Thyroid gland (tissue), 4 donors: ENCODE results near the gene MPPED1. TPM values are rescaled to one million over a fixed set of nuclear protein-coding genes. Genes with fewer than 3 reads are reported as not detected.

Source experiments
- DNase-seq, 2 donors: peaks; one replicate each; pipeline ENCODE4 v3.0.0-alpha.2; 2019
- H3K27ac ChIP-seq, 3 donors: fragments of 200-600 bp; sonication (generic); 1 replicate in 2 of 3; 2 replicates in 1 of 3; pipeline ENCODE4 v1.5.1; 2016 to 2019; ENCODE audit warnings: mild to moderate bottlenecking in 1 of 3, moderate library complexity in 1 of 3
- H3K27me3 ChIP-seq: fragments of 200-600 bp; sonication (generic); one replicate; pipeline ENCODE4 v1.5.1; 2019
- H3K36me3 ChIP-seq, 2 donors: fragments of 200-600 bp; sonication (generic); one replicate each; pipeline ENCODE4 v1.5.1; 2016 to 2019
- H3K4me1 ChIP-seq, 2 donors: fragments of 200-600 bp; sonication (generic); one replicate each; pipeline ENCODE4 v1.5.1; 2017 to 2019
- H3K4me3 ChIP-seq, 3 donors: fragments of 200-600 bp; sonication (generic); replicated peaks in 1 of 3; 1 replicate in 2 of 3; 2 replicates in 1 of 3; pipeline ENCODE4 v1.5.1; 2016; ENCODE audit warnings: mild to moderate bottlenecking in 1 of 3
- H3K9me3 ChIP-seq: fragments of 200-600 bp; sonication (generic); one replicate; pipeline ENCODE4 v1.5.1; 2017
- CTCF ChIP-seq, 6 experiments: fragments of 200-600 bp in 3 of 6; fragments of 450-650 bp in 3 of 6; sonication (generic) in 3 of 6; IDR thresholded peaks; one replicate each; pipeline ENCODE4 v1.5.1; 2016 to 2019; ENCODE audit warnings: antibody characterized with exemption in 6 of 6, mild to moderate bottlenecking in 2 of 6, inconsistent platforms in 1 of 6, moderate library complexity in 1 of 6
- POLR2A ChIP-seq, 2 donors: fragments of 450-650 bp; IDR thresholded peaks; one replicate each; pipeline ENCODE4 v1.6.1; 2017; ENCODE audit warnings: antibody characterized with exemption in 2 of 2, mild to moderate bottlenecking in 2 of 2, moderate library complexity in 1 of 2
- WGBS, 2 donors: methylation state at CpG; one replicate each; pipeline ENCODE4 v1.1.5; 2017; 5-methylcytosine and 5-hydroxymethylcytosine counted together
- intact Hi-C: fragments of 100-400 bp; cut with DNase I; formaldehyde crosslinking; loops from one replicate; pipeline ENCODE4 v1.15.1; 2023
- total RNA-seq, 4 donors: library from RNA; depleted of rRNA; stranded (reverse); fragments of >200 nt; gene quantifications; one replicate each; pipeline ENCODE4 v1.2.3, GENCODE V29; 2016

The MPPED1 gene
- total RNA-seq, 4 donors from 2014 or later: not detected

GRCh38 chr22:43533656-43534428, 122.0 kb downstream of the MPPED1 start:
- no peaks in the 10 kb centered on the region for H3K27me3 ChIP-seq
- 93% methylated on average over 10 of the region's 10 CpGs for WGBS, 2 donors
- no peak for DNase-seq
- intact Hi-C loops: no loop called here
- no peaks in the 10 kb centered on the region for H3K9me3 ChIP-seq
- H3K4me3 ChIP-seq: no peak overlapping the region
- H3K27ac ChIP-seq: no peak overlapping the region
- TF ChIP-seq POLR2A (IDR thresholded peaks at IDR 0.05) (no peak), CTCF (IDR thresholded peaks at IDR 0.05) (no peak)
- no peaks in the 10 kb centered on the region for H3K36me3 ChIP-seq
- H3K4me1 ChIP-seq: no peaks in the 10 kb centered on the region

- H3K4me1 ChIP-seq: no peaks in the 10 kb centered on the region
- no peak overlapping the region for H3K4me3 ChIP-seq
- 66 to 83% methylated on average over 3 to 6 of the region's 6 CpGs for WGBS, 2 donors
- no peak overlapping the region for H3K27ac ChIP-seq
- no peaks in the 10 kb centered on the region for H3K9me3 ChIP-seq
- DNase-seq: no peak
- TF ChIP-seq CTCF (IDR thresholded peaks at IDR 0.05) (no peak), POLR2A (IDR thresholded peaks at IDR 0.05) (no peak)
- no peaks in the 10 kb centered on the region for H3K27me3 ChIP-seq
- intact Hi-C loops: no loop called here
- H3K36me3 ChIP-seq: no peaks in the 10 kb centered on the region
These were observed 123.1 kb downstream of the MPPED1 start for GRCh38 chr22:43534916-43535315.

- DNase-seq: no peak
- Histone ChIP-seq H3K4me1 (no peaks in the 10 kb centered on the region), H3K27me3 (no peaks in the 10 kb centered on the region), H3K9me3 (no peaks in the 10 kb centered on the region), H3K36me3 (no peaks in the 10 kb centered on the region), H3K27ac (no peak overlapping the region), H3K4me3 (no peak overlapping the region)
- TF ChIP-seq CTCF (IDR thresholded peaks at IDR 0.05) (no peak), POLR2A (IDR thresholded peaks at IDR 0.05) (no peak)
- intact Hi-C loops: no loop called here
- 96 to 97% methylated on average over 5 to 7 of the region's 7 CpGs for WGBS, 2 donors
These were observed 123.5 kb downstream of the MPPED1 start for GRCh38 chr22:43535336-43535735.

- Histone ChIP-seq H3K27me3 (no peaks in the 10 kb centered on the region), H3K36me3 (no peaks in the 10 kb centered on the region), H3K9me3 (no peaks in the 10 kb centered on the region), H3K4me3 (no peak overlapping the region), H3K27ac (no peak overlapping the region), H3K4me1 (no peaks in the 10 kb centered on the region)
- TF ChIP-seq POLR2A (IDR thresholded peaks at IDR 0.05): no peak
- TF ChIP-seq CTCF (IDR thresholded peaks at IDR 0.05): no peak
- intact Hi-C loops: no loop called here
- DNase-seq: no peak
- WGBS, 2 donors: 77 to 82% methylated on average over 5 of the region's 5 CpGs
These were observed 123.9 kb downstream of the MPPED1 start for GRCh38 chr22:43535741-43536140.

- no peak for DNase-seq
- Histone ChIP-seq H3K27me3 (no peaks in the 10 kb centered on the region), H3K27ac (no peak overlapping the region), H3K4me3 (no peak overlapping the region), H3K36me3 (no peaks in the 10 kb centered on the region), H3K4me1 (no peaks in the 10 kb centered on the region), H3K9me3 (no peaks in the 10 kb centered on the region)
- 91 to 94% methylated on average over 14 of the region's 14 CpGs for WGBS, 2 donors
- intact Hi-C loops: no loop called here
- TF ChIP-seq CTCF (IDR thresholded peaks at IDR 0.05): no peak
- no peak for TF ChIP-seq POLR2A (IDR thresholded peaks at IDR 0.05)
These were observed 125.3 kb downstream of the MPPED1 start for GRCh38 chr22:43537019-43537585.
